Stimulated activated CD8-positive, alpha-beta memory T cell treated with anti-CD3 and anti-CD28 coated beads, Interleukin-12 subunit alpha, Interleukin-12 subunit beta, amount 100 ng/mL, for 24 hours (primary cell): ENCODE results near the gene BAD.

Experiments used
- DNase-seq: peaks from one replicate; pipeline ENCODE4 v3.0.0-alpha.2; 2020; ENCODE audit errors: extremely low read depth

The BAD gene

DNA sequence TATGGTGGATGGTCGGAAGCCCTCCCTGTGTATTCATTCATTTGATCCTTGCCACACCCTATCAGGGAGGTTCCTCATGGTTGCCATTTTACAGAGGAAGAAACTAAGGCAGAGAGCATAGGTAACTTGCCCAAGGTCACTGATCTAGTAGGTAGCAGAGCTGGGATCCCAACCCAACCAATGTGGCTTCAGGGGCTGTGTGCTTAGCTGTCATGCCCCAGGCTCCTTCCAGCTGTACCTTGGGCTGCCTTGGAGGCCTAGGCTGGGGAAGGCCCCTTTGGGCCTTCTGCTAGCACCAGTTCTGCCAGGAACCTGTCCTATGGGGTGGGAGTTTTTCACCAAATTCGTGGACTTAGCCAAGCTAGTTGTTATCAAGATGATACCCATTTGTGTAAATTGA lies 8.6 kb downstream of the BAD start:
- no peak for DNase-seq

DNA sequence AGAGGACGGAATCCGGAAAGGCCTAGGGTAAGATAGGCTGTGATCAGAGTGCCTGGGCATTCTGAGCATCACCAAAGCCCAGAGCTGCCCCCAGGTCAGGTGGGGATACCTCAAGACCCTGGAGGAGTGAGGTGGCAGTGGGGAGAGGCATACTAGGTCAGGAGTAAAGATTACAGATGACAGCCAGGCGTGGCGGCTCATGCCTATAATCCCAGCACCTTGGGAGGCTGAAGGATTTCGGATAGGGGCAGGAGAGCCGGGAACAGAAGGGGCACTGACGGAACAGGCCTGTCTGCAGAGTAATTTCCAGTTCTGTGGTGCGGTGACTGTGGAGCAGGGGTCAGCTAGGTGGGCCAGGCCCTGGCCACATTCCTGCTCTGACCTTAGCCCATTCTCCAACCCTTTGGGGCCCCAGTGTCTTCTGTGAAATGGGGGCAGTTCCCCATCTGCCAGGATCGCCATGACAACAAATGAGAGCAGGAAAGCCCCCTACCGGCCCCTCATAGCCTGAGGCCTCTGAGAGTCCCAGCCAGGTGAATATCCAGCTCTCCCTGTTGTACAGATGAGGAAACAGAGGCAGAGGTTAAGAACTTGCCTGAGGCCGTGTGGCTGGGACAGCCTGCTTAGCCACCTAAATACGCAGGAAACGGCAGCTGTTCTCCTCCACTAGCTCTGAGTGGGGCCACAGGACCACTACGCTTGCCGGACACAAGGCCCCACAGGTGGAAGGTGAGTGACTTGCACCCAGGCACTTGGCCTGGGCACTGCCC lies 9.2 kb downstream of the BAD start:
- no peak for DNase-seq

DNA sequence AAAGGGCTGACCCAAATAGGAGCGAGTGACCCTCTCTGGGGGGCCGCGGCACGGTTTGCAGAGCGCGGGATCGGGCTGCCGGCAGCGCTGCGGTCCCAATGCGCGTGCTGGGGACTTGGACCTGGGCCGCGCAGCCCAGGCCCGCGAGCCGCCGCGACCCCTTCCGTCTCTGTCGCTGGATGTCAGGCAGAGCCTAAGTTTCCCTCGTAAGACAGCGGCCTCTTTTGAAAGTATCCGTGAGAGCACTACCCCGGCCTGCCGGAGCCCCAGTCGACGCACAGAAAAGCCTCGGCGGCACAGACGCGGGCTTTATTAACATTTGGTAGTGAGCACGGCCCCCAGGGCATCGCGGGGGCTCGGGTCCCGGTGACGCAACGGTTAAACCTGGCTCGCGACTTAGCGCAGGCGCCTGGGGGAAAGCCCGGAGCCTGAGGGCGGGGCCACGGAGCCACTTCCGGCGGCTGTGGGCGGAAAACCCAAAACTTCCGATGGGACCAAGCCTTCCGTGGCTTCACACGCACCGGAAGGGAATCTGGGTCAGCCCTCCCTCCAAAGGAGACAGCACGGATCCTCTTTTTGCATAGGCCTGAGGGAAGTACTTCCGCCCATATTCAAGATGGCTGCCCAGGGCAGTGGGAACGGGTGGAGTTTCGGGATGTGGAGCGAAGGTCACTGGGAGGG lies 14.8 kb downstream of the BAD start:
- DNase-seq = peak; percentile 92

DNA sequence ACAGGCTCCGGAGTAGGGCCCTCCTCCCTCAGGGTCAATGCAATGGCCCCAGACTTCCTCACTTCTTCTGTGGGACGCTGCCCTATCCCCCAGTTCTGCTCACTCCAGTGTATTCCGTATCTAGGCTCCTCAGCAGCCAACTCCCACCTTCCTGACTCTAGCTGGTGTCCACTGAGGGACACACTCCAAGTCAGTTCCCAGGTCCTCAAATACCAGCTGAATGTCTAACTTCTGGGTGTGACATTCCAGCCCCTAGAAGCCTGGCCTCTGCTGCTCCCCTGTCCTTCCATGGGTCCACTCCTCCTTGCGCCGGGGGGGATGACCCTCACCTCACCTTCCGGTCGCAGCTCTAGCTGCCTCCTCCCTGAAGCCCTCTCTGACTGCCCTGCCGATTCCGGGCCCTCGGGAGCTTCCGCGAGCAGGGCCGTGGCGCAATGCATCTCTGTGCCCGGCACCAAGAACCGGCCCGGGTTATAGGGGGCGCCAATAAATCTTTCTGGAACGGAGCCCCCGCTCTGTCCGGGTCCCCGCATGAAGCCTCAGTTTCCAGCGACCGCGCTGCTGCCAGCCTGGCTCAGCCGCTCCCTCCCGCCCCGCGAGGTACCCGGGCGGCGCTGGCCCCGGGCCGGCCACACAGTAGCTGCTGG lies 15.4 kb downstream of the BAD start:
- no peak for DNase-seq

DNA sequence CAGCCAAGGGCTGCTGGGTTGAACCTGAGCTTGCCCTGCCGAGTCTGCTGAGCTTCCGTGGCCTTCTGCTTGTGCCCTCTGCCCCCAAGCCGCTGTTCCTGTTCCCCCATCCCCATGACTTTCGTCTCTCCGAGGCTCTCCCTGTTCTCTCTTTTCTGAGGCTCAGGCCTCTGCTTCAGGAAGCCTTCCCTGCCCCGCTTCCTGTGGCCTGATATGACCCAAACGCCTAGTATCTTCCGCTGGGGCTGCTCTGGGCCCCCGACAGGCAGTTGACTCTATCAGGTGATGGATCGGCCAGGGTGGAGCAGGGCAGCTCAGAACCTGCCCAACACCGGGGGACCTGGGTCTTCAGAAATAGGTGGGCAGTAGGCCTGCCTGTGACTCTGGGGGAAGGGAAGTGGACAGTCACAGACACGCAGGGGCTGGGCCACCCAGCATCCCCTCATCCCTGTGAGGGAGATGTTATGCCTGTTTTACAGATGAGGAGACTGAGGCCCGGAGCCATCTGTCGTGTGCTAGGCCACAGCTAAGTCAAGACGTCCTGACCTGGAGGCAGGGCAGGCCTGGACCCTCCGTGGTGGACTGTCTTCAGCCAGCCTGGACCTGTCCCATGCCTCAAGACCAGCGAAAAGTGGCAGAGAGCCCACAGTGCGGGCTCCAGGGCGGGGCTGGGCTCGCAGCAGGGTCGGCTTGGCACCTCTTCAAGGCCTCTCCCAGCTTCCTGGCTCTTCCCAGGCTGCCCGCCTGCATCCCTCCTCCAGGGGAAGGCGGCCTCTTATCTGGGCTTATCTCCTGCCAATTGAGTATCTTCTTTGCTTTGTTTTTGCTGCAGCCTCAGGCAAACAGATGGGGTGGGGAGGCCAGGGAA lies 16.2 kb downstream of the BAD start:
- no peak for DNase-seq

DNA sequence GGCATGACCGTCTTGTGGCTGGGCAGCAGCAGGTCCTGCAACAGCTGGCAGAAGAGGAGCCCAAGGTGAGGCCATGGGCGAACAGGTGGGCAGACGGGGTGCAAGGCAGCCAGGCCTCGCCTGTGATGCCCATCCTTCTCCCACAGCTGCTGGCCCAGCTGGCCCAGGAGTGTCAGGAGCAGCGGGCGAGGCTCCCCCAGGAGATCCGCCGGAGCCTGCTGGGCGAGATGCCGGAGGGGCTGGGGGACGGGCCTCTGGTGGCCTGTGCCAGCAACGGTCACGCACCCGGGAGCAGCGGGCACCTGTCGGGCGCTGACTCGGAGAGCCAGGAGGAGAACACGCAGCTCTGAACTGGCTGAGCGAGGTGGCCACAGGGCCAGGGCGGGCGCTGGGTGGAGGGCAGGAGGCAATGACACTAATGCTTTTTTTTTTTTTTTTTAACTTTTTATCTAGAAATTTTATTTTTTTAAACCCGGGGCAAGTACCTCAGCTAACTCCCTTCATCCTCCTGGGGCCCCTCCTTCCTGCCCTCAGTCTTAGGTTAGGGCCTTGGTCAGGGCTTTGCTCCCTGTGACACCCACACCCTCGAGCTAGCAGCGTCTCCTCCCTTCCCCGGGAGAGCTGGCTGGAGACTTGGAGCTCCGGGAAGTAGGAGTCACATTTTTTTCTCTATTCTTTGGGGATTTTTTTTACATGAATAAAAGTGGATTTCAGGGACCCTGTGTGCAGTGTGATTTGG lies 17.1 kb downstream of the BAD start:
- DNase-seq = no peak

DNA sequence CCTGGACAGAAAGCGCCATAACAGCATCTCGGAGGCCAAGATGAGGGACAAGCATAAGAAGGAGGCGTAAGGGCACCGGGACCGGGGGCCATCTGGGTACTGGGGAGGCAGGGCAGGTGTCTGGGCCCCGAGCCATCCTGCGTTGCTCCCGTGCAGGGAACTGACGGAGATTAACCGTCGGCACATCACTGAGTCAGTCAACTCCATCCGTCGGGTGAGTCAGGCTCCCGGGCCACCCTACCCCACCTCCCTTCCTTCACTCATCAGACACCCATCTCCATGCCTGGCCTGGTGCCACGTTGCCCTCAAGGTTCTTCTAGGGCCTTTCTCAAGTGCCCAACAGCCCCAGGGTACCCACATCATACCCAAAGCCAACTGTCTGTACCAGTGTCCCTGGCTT lies 18.1 kb downstream of the BAD start:
- DNase-seq = no peak

DNA sequence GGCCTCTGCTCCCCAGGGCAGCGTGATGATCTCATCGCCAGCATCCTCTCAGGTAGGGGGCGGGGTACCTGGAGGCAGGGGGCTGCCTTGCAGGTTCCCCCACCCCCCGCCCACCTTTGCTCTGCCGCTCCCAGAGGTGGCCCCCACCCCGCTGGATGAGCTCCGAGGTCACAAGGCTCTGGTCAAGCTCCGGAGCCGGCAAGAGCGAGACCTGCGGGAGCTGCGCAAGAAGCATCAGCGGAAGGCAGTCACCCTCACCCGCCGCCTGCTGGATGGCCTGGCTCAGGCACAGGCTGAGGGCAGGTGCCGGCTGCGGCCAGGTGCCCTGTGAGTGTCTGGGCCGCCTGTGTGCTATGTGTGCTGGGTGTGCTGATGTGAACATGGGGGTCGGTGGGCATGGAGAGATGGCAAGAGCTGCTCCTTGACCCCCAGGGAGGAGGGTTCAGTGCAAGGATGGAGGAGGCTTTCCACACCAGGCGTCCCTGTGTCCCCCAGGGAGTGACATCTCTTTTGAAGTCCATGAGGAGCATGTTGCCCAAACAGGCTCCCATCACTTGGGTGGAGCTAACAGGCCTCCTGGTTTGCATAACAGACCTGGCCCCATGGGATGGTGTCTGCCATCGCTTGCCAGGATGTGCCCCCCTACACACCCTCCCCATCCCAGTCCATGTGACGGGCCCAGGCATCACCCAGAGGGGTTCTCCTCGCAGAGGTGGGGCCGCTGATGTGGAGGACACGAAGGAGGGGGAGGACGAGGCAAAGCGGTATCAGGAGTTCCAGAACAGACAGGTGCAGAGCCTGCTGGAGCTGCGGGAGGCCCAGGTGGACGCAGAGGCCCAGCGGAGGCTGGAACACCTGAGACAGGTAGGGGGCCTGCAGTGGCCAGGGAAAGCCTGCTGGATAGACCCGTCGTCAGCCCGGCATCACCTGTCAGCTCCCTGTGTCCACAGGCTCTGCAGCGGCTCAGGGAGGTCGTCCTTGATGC lies 19.0 kb downstream of the BAD start:
- DNase-seq = no peak

DNA sequence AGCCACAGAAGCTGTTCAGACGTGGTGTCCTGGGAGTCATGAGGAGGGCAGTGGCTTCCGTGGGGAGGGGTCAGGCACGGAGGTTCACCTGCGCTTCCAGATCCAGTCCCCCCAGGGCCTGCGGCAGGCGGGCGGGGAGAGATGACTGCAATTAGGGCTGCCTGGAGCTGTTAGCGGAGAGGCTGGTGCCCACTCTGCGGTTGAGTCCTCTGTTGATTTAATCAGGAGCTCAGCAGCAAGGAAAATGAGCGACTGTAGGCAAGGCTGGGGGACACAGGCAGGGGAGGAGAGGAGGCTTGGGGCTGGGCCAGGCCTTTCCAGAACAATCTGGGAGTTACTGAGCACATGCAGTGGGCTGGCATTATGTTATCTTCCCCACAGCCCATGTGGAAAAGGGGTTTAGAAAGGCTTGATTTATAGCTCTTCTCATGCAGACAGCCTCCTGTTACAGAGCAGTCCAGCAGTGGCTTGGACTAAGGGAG lies 20.1 kb downstream of the BAD start:
- DNase-seq = no peak

DNA sequence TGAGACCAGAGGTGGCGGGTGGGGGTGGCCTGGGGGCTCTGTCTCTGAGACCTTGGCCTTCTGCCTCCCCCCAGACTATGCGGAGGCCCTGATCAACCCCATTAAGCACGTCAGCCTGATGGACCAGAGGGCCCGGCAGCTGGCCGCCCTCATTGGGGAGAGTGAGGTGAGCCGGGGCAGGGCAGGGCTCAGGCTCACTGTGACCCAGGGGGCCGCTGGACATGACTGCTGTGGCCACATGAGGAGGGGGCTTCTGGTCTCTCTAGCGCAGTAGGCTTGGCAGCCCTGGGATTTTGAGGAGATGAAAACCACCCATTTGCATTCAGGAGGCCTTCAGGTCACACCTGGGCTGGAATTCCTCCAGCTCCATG lies 20.5 kb downstream of the BAD start:
- no peak for DNase-seq

DNA sequence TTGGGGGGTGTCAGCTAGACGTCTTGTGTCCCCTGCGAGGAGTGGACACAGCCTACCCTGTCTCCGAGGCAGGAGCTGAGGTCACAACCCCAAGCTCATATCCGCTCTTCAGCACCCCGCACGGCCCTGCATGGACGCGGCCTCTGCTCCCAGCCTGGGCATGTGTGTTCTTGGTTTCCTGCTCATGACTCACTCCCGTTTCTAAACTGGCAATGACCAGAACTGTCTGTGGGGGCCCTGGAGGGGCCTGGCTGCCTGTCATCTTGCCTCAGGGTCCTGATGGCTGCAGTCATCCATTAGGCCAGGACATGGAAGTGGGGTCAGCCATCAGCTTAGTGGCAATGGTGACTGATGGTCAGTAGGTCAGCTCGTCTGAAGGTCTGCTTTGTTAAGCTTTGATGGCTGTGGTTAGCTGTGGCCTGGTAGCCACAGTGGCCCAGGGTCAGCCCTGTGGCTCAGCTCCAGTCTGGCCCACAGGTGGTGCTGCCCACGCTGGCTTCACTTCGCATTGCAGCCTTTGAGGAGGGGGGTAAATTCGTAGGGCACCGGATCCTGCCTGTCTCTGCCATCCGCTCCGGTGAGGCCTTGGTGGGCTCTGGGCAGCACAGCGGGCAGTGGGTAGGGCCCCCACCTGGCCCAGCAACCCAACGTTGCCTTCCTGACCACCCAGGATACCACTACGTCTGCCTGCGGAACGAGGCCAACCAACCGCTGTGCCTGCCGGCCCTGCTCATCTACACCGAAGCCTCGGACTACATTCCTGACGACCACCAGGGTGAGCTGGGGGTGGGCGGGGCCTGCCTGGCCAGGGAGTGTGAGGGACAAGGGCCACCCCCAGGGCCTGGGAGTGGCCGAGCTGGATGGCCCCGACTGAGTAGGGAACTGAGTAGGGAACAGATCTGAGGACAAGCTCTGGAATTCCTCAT lies 21.2 kb downstream of the BAD start:
- DNase-seq = no peak

DNA sequence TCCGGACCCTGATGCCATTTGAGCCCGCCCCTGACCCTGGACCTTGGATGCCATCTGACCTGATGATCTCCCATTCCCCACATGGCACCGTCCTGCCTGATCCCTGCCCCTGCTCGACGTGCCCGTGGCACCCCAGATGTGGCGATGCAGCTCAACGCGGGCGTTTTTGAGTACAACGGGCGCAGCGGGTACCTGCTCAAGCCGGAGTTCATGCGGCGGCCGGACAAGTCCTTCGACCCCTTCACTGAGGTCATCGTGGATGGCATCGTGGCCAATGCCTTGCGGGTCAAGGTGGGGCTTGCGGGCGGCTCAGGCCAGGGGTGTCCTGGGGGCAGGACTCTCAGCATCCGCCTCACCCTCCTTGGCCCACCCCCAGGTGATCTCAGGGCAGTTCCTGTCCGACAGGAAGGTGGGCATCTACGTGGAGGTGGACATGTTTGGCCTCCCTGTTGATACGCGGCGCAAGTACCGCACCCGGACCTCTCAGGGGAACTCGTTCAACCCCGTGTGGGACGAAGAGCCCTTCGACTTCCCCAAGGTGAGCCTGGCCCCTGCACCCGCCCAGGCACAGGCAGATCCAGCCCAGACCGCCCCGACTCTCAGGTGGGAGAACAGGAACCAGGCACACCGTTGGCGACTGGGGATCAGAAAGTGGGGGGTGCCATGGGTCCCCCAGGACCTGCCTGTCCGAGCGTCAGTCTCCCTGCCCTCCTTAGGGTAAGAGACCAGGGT lies 22.0 kb downstream of the BAD start:
- no peak for DNase-seq

DNA sequence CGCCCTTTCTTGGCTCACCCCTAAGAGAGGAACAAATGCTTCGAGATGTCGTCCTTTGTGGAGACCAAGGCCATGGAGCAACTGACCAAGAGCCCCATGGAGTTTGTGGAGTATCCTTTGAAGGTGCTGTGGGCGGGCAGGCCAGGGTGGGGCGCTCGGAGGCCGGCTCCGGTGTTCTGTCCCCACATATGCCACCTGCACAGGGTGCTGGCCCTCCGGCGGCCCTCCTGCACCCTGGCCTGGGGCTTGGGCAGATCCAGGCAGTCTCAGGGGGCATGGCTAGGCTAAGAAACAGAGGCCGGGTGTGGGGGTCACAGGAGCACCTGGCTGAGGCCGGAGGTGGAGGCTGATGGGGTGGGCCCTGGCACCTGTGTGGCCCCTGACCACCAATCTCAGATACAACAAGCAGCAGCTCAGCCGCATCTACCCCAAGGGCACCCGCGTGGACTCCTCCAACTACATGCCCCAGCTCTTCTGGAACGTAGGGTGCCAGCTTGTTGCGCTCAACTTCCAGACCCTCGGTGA lies 22.8 kb downstream of the BAD start:
- DNase-seq = no peak

DNA sequence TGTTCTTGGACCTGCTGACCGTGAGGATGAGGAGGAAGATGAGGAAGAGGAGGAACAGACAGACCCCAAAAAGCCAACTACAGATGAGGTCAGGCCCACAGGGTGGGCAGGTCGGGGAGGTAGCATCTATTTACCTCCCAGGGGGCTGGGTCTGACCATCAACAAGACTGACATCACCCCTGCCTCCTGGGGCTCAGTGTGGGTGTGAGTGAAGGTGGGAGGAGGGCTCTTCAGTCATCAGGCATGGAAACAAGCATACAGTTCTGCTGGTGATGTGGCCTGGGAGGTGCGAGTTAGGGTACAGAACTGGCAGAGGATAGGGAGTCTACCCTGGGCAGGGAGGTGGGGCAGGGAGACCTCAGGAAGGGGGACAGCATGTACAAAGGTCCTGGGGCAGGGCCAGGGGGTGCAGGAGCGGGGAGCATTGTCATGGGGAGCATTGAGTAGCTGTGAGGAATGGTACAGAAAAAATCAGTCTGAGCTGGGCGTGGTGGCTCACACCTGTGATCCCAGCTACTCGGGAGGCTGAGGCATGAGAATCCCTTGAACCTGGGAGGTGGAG lies 24.2 kb downstream of the BAD start:
- DNase-seq = no peak

DNA sequence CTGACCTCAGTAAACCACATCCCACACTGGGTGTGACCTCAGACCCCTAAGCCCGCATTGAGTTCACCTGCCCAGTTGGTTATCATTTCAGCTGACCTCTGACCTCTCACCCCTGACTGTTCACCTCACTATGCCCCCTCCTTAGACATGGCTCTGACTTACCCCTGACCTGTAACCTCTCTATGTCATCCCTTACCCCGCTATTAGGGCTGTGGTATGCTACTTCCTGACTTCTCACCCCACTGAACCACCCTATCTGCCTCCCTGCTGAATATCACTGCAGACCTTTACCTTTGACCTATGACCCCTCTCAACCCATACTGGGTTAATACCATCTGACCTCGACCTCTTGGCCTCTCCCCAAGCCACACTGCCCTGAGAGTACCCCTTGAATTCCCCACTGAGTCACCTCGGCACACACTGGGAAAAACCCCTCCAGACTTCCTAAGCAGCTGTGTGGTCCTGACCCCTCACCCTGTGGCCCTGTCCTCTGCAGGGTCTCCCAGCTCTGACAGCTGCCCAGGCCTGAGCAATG lies 24.9 kb downstream of the BAD start:
- no peak for DNase-seq

DNA sequence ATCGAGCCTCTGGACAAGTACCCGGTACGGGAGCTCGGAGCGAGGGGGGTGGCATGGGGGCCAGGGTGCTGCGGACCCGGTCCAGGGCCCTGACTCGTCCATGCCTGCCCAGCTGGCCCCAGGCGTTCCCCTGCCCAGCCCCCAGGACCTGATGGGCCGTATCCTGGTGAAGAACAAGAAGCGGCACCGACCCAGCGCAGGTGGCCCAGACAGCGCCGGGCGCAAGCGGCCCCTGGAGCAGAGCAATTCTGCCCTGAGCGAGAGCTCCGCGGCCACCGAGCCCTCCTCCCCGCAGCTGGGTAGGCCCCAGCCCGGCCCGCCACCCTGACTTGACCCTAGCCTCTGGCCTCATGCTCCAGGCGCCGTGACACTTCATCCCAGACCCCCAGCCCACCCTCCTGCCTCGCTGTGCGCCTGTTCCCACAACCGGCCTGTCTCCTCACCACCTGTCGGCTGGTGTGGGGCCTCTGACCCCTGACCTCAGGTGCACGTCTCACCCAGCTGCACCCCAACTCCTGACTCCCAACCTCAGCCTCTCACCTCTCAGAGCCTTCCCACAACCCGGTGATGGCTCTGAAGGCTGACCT lies 25.4 kb downstream of the BAD start:
- DNase-seq = no peak

DNA sequence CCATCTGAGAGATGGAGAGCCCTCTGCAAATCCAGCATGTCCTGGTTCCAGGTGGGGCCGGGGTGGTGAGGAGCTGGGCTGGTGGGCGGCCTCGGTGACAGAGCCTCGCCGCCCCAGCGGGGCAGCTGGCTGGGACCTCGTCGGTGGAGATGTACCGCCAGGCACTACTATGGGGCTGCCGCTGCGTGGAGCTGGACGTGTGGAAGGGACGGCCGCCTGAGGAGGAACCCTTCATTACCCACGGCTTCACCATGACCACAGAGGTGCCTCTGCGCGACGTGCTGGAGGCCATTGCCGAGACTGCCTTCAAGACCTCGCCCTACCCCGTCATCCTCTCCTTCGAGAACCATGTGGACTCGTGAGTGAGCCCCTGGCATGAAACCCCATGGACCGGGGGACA lies 26.1 kb downstream of the BAD start:
- no peak for DNase-seq
